Measurements from ENCODE around the gene PCDHA1.

DNA sequence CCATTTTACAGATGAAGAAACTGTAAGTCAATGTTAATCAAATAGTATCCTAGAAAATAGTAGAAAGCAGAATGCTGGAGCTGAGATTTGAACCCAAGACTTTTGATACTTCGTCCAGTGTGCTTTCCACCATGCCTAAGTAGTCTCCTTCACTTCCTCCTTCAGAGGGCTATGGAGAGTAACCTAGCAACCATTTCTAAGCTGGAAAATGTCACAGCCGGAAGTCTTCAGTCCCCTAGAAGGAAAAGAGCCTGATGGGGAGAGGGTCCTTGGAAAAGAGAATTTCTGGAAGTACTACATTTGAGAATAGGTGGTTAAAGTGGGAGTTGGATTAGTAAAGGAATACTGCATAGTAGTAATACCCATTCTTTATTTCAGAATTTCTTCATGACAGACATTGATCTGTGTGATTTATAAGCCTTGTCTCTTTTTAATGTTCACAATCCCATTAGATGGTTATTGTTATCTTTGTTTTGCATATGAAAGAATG is 213.0 kb downstream of the PCDHA1 start:
- no peak for TF ChIP-seq GATA2 (IDR thresholded peaks at IDR 0.05; ENCODE audit: low read depth, low read length)
- TF ChIP-seq GATA3 (IDR thresholded peaks at IDR 0.05; ENCODE audit: low read depth, low read length): no peak
